A549 (cell line): ENCODE data around the gene GABRR1.

Experiments used
- BHLHE40 ChIP-seq: IDR thresholded peaks from 2 replicates; pipeline ENCODE4 v1.6.1; 2012; ENCODE audit warnings: low read depth, low read length, inconsistent platforms
- CHD4 ChIP-seq: fragments of 200-600 bp; sonication (generic); IDR thresholded peaks from 2 replicates; pipeline ENCODE4 v1.6.1; 2016; ENCODE audit warnings: antibody characterized with exemption, mild to moderate bottlenecking, borderline replicate concordance
- CTCF ChIP-seq: fragments of >200 bp; sonication (Bioruptor Twin); formaldehyde crosslinking; IDR thresholded peaks from 3 replicates; pipeline ENCODE4 v1.5.1; 2016
- ELK1 ChIP-seq: fragments of 150-350 bp; IDR thresholded peaks from 2 replicates; pipeline ENCODE4 v1.6.1; 2014; ENCODE audit warnings: low read depth, mild to moderate bottlenecking, low read length
- EP300 ChIP-seq, 2 experiments: fragments of >200 bp; sonication (Bioruptor Twin); formaldehyde crosslinking; IDR thresholded peaks; 2 replicates in 1 of 2; 3 replicates in 1 of 2; pipeline ENCODE4 v1.6.1; 2016 to 2017
- HMGXB4 ChIP-seq: fragments of 250-450 bp; sonication (Bioruptor Pico); IDR thresholded peaks from 2 replicates; pipeline ENCODE4 v1.5.0; 2021; ENCODE audit warnings: mild to moderate bottlenecking, moderate library complexity, borderline replicate concordance
- POLR2A ChIP-seq: IDR thresholded peaks from 2 replicates; pipeline ENCODE4 v1.6.1; 2012; ENCODE audit warnings: mild to moderate bottlenecking, low read length
- RAD21 ChIP-seq, 2 experiments: fragments of >200 bp in 1 of 2; sonication (Bioruptor Twin) in 1 of 2; formaldehyde crosslinking in 1 of 2; IDR thresholded peaks in 1 of 2; conservative IDR thresholded peaks in 1 of 2; 2 replicates in 1 of 2; 3 replicates in 1 of 2; pipeline ENCODE4 v1.6.1; 2012 to 2018; ENCODE audit warnings: inconsistent platforms in 1 of 2
- RCOR1 ChIP-seq: fragments of 150-350 bp; IDR thresholded peaks from 2 replicates; pipeline ENCODE4 v1.6.1; 2014; ENCODE audit warnings: antibody characterized with exemption, low read length, low read depth
- REST ChIP-seq: fragments of 200-600 bp; sonication (generic); IDR thresholded peaks from 2 replicates; pipeline ENCODE4 v1.6.1; 2016; ENCODE audit warnings: antibody characterized with exemption, mild to moderate bottlenecking, moderate library complexity

GRCh38 chr6:89183294-89183693 is 33.9 kb downstream of the GABRR1 start:
- TF ChIP-seq POLR2A (no peak), RAD21 (conservative IDR thresholded peaks at IDR 0.05 in 1 of 2, IDR thresholded peaks at IDR 0.05 in 1 of 2) (no peak), CTCF (no peak), EP300 (IDR thresholded peaks at IDR 0.05) (no peak), CHD4 (no peak), RCOR1 (no peak), ELK1 (no peak), REST (no peak), BHLHE40 (no peak), HMGXB4 (CRISPR knock-in tag) (no peak)
